HG03378 (cell line): ENCODE results near the gene ZNF75A.

Experiments
- ATAC-seq: cut with Tn5 transposase; IDR thresholded peaks from one replicate; pipeline ENCODE4 v1.9.1; 2021; ENCODE audit warnings: mild to moderate bottlenecking, moderate library complexity; ENCODE audit not compliant: unreplicated experiment

Gene ZNF75A

GRCh38 chr16:3285131-3285530 is 20.2 kb upstream of the ZNF75A start:
- ATAC-seq = no peak

- ATAC-seq = no peak
These were observed 15.2 kb upstream of the ZNF75A start for GRCh38 chr16:3289998-3290673.

GRCh38 chr16:3292604-3293003 is 12.7 kb upstream of the ZNF75A start:
- no peak for ATAC-seq

GRCh38 chr16:3295209-3295608 is 10.1 kb upstream of the ZNF75A start:
- ATAC-seq = no peak

GRCh38 chr16:3295783-3296182 is 9.5 kb upstream of the ZNF75A start:
- no peak for ATAC-seq

- ATAC-seq = no peak
These were observed 927 bp upstream of the ZNF75A start for GRCh38 chr16:3304370-3304769.

GRCh38 chr16:3306078-3306477 is 781 bp downstream of the ZNF75A start:
- ATAC-seq = no peak

GRCh38 chr16:3311496-3311895 is 6.2 kb downstream of the ZNF75A start:
- ATAC-seq = no peak

GRCh38 chr16:3317315-3317999 is 12.2 kb downstream of the ZNF75A start:
- no peak for ATAC-seq

- no peak for ATAC-seq
These were observed 16.5 kb downstream of the ZNF75A start for GRCh38 chr16:3321816-3322215.

GRCh38 chr16:3327514-3327913 is 22.2 kb downstream of the ZNF75A start:
- ATAC-seq = no peak

GRCh38 chr16:3328104-3328503 is 22.8 kb downstream of the ZNF75A start:
- no peak for ATAC-seq

- no peak for ATAC-seq
These were observed 23.3 kb downstream of the ZNF75A start for GRCh38 chr16:3328643-3329042.

GRCh38 chr16:3346041-3346440 is 40.7 kb downstream of the ZNF75A start:
- no peak for ATAC-seq

GRCh38 chr16:3347586-3347985 is 42.3 kb downstream of the ZNF75A start:
- ATAC-seq = no peak

- ATAC-seq = no peak
These were observed 43.4 kb downstream of the ZNF75A start for GRCh38 chr16:3348547-3349167.

GRCh38 chr16:3349175-3349574 is 43.9 kb downstream of the ZNF75A start:
- ATAC-seq = no peak

GRCh38 chr16:3355589-3355988 is 50.3 kb downstream of the ZNF75A start, which contains the start of gene OR2C1:
OR2C1 (plus strand) TSS chr16:3355889; CDS start chr16:3355941, 52 bp downstream.
- ATAC-seq = no peak

- ATAC-seq = no peak
These were observed 50.8 kb downstream of the ZNF75A start for GRCh38 chr16:3356118-3356517.

GRCh38 chr16:3358871-3359270 is 53.6 kb downstream of the ZNF75A start:
- no peak for ATAC-seq

GRCh38 chr16:3362931-3363330 is 57.6 kb downstream of the ZNF75A start:
- no peak for ATAC-seq

- no peak for ATAC-seq
These were observed 58.5 kb downstream of the ZNF75A start for GRCh38 chr16:3363793-3364192.
